Measurements from ENCODE around the gene RORB.
A peak's percentile ranks its signal among the peaks of the same experiment; 100 is the strongest.

Gene RORB

GRCh38 chr9:74517188-74517587 is 20.1 kb downstream of the RORB start:
- no peak for DNase-seq

- no peak for DNase-seq
These were observed 22.3 kb downstream of the RORB start for GRCh38 chr9:74519419-74519818.

DNA sequence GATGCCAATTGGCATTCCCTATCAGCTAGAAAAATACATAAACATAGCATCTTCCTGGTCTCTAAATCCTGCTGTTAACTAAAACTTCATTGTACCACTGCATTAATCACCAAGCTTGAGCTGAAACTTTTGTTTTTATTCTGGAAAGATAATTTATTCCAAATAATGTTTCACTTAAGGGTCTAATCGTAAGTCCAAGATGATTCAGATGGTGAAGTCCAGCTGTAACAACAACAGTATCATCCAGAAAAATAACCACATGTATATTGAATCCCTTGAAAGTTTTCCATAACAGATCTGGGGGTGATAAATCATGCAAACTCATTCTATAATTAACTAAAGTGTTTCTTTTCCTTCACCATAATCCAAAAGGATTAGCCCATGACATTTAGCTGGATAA is 23.9 kb downstream of the RORB start:
- no peak for DNase-seq

DNA sequence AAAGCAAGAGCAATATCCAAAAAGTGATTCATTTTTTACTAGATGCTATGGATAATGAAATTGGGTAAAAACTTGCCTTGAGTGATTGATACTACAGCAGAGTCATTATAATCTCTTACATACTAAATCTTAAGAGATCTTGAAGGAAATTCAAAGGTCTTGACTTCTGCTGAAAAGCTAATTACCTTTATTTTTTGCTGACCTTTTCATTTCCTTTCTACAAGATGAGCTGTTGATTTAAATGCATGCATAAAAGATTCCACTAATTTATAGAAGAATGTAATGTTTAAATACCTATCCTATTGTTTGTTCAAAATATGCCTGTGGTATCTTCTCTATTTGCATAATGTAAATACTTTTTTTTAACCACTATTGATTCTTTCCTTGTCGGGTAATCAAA is 27.2 kb downstream of the RORB start:
- DNase-seq, result no peak

DNA sequence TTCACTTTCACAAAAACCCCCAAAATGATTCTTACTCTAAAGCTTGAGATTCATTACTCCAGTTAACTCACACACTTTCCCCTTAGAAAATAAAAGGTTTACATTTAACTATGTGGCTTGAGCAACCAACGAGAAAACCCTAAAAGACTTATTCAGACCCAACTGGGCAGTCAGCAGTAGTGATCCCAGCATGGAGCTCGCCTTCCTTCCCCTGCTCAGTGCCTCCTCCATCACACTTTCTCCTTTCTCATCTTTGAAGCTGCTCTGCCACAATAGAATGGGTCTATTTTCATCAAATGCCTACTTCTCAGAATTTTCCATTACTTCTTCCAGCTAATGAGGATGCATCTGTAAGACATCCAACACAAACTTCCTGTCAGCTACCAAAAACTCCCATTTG is 29.1 kb downstream of the RORB start:
- DNase-seq, result no peak

DNA sequence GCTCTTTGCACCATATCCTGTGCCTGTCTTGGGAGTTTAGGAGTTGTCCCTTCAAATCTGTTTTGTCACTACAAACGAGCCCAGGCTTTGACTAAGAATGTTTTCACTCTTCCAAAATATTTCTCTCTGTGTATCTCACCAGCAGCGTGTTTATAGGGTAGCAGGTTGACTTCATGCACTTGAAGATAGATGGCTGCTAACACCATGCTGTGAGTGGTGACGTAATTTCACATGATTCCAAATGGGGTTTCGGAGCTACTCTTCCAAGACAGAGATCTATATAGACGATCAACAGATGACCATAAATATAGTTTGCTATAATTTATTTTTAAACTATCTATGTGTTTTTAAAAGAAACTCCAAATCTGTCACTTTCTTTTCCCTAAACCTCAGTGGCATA is 30.6 kb downstream of the RORB start:
- DNase-seq, result no peak

GRCh38 chr9:74528207-74528606 is 31.1 kb downstream of the RORB start:
- no peak for DNase-seq

GRCh38 chr9:74530458-74530857 is 33.3 kb downstream of the RORB start:
- peak; percentile 16 for DNase-seq

- no peak for DNase-seq
These were observed 36.1 kb downstream of the RORB start for GRCh38 chr9:74533253-74533652.

- DNase-seq, result no peak
These were observed 37.7 kb downstream of the RORB start for GRCh38 chr9:74534841-74535240.

DNA sequence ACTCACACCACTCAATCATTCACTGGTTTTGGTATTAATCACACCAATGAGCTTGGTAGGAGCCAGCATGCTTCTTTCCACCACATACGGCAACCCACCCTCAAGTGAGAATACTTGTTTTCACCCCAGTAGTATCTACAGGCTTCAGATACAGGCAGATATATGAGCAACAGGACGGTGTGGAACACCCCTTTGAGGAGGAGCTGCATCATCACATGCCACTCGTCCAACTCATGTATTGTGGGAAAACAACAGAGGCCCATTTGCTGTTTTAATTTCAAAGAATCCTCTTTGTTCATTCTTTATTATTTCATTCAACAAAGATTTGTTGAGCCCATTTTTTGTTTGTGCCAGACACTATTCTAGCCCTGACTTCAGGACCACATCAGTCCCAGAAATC is 46.0 kb downstream of the RORB start:
- no peak for DNase-seq

- no peak for DNase-seq
These were observed 54.1 kb downstream of the RORB start for GRCh38 chr9:74551266-74551665.

DNA sequence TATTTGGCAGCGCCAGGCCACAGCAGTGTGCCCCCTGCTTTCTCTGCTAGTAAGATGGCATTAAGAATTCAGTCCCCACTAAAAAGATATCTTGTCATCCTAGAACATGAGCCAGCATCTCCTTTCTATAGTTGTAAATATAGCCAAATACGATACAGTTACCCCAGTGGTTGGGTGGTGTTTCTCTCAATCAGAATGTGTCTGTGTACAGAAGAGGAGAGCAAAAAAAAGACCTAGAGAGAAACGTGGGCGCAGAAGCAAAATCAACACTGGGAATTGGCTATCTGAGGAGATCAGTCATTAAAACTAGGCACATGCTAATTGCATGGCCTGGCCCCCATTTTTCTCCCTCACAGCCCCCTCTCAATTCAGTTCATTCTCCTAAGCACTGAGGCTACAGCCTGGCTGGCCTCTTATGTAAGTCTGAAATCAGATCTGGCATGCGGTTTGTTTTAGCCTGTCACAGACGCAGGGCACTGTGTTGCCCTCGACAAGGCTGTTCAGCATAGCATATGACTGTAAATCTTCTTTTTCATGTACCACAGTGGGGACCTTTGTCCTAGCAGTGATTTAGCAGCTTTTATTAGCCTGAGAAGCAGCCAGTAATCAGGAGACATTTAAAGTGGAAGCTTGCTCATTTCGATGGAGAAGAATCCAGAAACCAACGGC is 57.8 kb downstream of the RORB start:
- no peak for DNase-seq

GRCh38 chr9:74555565-74555964 is 58.4 kb downstream of the RORB start:
- DNase-seq, result no peak

DNA sequence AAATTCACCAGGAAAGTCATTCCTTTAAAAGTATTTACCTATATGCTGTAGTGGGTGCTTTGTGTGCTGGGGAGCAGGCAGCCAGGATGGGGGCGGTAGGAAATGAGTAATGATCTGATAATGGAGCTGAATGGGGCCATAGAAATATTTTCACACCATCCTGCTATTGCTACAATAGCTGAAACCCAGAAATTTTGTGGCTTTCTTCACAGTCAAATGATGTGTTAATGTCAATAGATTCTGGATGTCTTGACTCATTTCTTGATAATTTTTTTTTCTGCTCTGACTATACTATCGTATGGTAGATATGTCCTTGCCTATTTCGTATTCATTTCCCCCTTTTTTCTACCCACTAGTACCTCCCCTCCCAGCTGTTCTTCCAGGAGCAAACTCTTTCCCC is 59.5 kb downstream of the RORB start:
- DNase-seq, result no peak

DNA sequence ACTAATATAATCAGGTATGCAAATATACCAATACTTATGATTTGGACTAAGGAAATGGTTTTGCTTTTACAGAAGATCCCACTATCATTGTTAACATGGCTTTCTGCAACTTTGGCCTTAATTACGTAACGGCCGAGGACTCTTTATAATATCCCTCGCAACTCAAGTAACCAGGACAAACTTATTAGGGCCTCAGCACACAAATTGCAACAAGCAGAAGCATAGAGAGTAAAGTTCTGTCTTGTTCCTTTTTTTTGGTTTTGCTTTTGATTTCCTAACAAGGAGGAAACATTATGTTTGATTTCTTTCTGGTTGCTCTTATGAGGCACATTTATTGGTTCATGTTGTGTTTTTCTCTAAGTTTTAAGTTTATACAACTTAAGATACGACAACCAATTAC is 60.4 kb downstream of the RORB start:
- DNase-seq, result no peak

DNA sequence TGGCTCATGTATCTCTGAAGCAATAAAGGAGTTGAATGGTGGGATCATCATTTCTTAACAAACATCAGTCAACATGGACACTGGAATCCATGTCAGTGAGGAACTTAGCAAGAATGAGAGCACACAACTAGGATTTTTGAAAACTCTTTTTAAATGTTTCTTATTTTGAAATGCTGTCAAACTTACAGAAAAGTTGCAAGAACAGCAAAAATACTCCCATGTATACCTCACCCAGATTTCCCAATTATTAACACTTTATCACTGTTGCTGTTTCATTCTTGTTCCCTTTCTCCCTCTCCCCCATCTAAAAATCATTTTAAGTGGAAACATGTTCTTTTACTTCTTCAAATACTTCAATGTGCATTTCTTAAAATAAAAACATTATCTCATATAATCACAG is 65.5 kb downstream of the RORB start:
- DNase-seq, result no peak

GRCh38 chr9:74570879-74571512 is 73.9 kb downstream of the RORB start:
- peak; percentile 63 for DNase-seq

- peak; percentile 89 for DNase-seq
These were observed 76.6 kb downstream of the RORB start for GRCh38 chr9:74573640-74574191.

- DNase-seq, result no peak
These were observed 79.0 kb downstream of the RORB start for GRCh38 chr9:74576176-74576575.

GRCh38 chr9:74577956-74578355 is 80.8 kb downstream of the RORB start:
- DNase-seq, result peak; percentile 28

- no peak for DNase-seq
These were observed 92.4 kb downstream of the RORB start for GRCh38 chr9:74589576-74589975.

GRCh38 chr9:74595286-74595685 is 98.2 kb downstream of the RORB start:
- no peak for DNase-seq

GRCh38 chr9:74598874-74599273 is 101.7 kb downstream of the RORB start:
- DNase-seq, result no peak
